Parietal lobe (tissue), 2 donors: ENCODE measurements around the gene TMEM200B. TPM values are rescaled to one million over a fixed set of nuclear protein-coding genes. Genes with fewer than 3 reads are reported as not detected.

ENCODE experiments used
- small RNA-seq: library from RNA; depleted of rRNA; stranded (forward); fragments of <200 nt; gene quantifications from one replicate; pipeline ENCODE3, GENCODE V24; 2014; ENCODE audit warnings: low replicate concordance
- total RNA-seq: library from RNA; depleted of rRNA; stranded (reverse); fragments of >200 nt; gene quantifications from one replicate; pipeline ENCODE4 v1.2.3, GENCODE V29; 2014

Gene TMEM200B
- 0.63 TPM for total RNA-seq

DNA sequence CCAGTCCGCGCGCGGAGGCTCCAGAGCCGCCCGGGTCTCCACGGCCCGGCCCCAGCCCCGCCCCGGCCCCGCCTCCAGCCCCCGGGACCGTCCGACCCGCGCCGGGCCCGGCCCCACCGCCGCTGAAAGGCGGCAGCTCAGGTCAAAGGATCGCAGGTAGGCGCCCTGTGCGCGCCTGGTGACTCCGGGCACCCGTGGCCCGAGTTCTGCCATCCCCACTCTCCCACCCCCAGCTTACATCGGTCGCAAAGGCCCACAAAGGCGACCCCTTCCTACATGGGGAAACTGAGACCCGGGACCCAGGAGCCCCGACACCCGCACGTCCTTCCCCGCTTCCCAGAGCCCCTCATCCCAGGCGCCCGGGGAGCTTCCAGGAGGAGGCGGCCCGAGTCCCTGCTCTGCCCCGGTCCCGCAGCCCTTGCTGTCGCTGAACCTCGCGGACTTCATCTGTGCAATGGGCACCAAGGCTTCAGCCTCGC, at the start of gene TMEM200B:
Gene TMEM200B (minus strand): TSS at position 17 of the 479 bp plus-strand sequence. CDS start 2,075 bp downstream, outside the sequence.

Small RNA genes within 50 kb of the gene (small RNA-seq; reads per million reads assigned to genes)
- gene RF02271, result not detected

Other genes starting within 250 kb of the TMEM200B start
- gene EPB41, start 209.3 kb downstream of the TMEM200B start, total RNA-seq, result 78.3 TPM
- 51.0 TPM for gene SRSF4, start 58.0 kb upstream of the TMEM200B start, total RNA-seq
- 27.2 TPM for gene MECR, start 107.0 kb upstream of the TMEM200B start, total RNA-seq
- gene PTPRU, start 112.6 kb upstream of the TMEM200B start, total RNA-seq, result 39.4 TPM